A673 (cell line): ENCODE data around the gene ROR2. TPM values are rescaled to one million over a fixed set of nuclear protein-coding genes. Genes with fewer than 3 reads are reported as not detected.

ENCODE experiments used
- BruUV-seq: library from RNA; stranded (reverse); fragments of 400-500 nt; replicated peaks from 2 replicates; lab custom pipeline; 2021; lab: Mats Ljungman, UMichigan
- CTCF ChIA-PET: fragments of 300-600 bp; sonication (Branson Sonifier 250); formaldehyde crosslinking; loops from one replicate; lab custom pipeline; 2022; ENCODE audit warnings: antibody characterized with exemption; lab: Charles Lee
- POLR2A ChIA-PET: fragments of 300-600 bp; sonication (Branson Sonifier 250); formaldehyde crosslinking; loops from one replicate; lab custom pipeline; 2022; ENCODE audit warnings: antibody characterized with exemption; ENCODE audit not compliant: low non-redundant PET; lab: Charles Lee
- DNase-seq: peaks from one replicate; pipeline ENCODE4 v3.0.0-alpha.2; 2015; ENCODE audit warnings: low spot score
- H3K27ac ChIP-seq: fragments of 200-600 bp; sonication (generic); 2 replicates; pipeline ENCODE4 v1.5.1; 2016; ENCODE audit warnings: mixed run types, low read depth, mild to moderate bottlenecking, mixed read lengths, antibody characterized with exemption, low read length; ENCODE audit not compliant: poor library complexity, severe bottlenecking
- H3K27me3 ChIP-seq: fragments of 200-600 bp; sonication (generic); replicated peaks from 2 replicates; pipeline ENCODE4 v1.6.1; 2017; ENCODE audit warnings: mixed run types, low read depth, mild to moderate bottlenecking, mixed read lengths, antibody characterized with exemption, low read length; ENCODE audit not compliant: insufficient read depth, poor library complexity
- H3K36me3 ChIP-seq: fragments of 200-600 bp; sonication (generic); 2 replicates; pipeline ENCODE4 v1.6.1; 2016; ENCODE audit warnings: mixed run types, mild to moderate bottlenecking, mixed read lengths, antibody characterized with exemption, low read length; ENCODE audit not compliant: insufficient read depth, poor library complexity, severe bottlenecking
- H3K4me1 ChIP-seq: fragments of 200-600 bp; sonication (generic); 2 replicates; pipeline ENCODE4 v1.6.1; 2017; ENCODE audit warnings: mixed run types, mild to moderate bottlenecking, mixed read lengths, antibody characterized with exemption, low read length; ENCODE audit not compliant: insufficient read depth, poor library complexity, severe bottlenecking
- H3K4me3 ChIP-seq: fragments of 200-600 bp; sonication (generic); 2 replicates; pipeline ENCODE4 v1.5.1; 2016; ENCODE audit warnings: low read depth, mixed run types, mild to moderate bottlenecking, mixed read lengths, low read length; ENCODE audit not compliant: poor library complexity, severe bottlenecking
- H3K9me3 ChIP-seq: fragments of 200-600 bp; sonication (generic); 2 replicates; pipeline ENCODE4 v1.6.1; 2016; ENCODE audit warnings: mixed run types, low read depth, mild to moderate bottlenecking, mixed read lengths, antibody characterized with exemption, low read length; ENCODE audit not compliant: poor library complexity, severe bottlenecking
- CTCF ChIP-seq: fragments of 300-800, 200-600 bp; sonication (generic); conservative IDR thresholded peaks from 2 replicates; pipeline ENCODE4 v1.5.1; 2017; ENCODE audit warnings: low read depth, mild to moderate bottlenecking, antibody characterized with exemption, low read length, moderate library complexity, mixed read lengths
- EZH2 ChIP-seq: fragments of 200-600 bp; sonication (generic); IDR thresholded peaks from 2 replicates; pipeline ENCODE4 v1.6.1; 2017; ENCODE audit warnings: borderline replicate concordance, low read depth, mild to moderate bottlenecking, mixed read lengths, antibody characterized with exemption, low read length; ENCODE audit not compliant: poor library complexity, severe bottlenecking
- intact Hi-C: fragments of 100-400 bp; cut with micrococcal nuclease; formaldehyde crosslinking; loops from one replicate; pipeline ENCODE4 v1.10.0; 2022; ENCODE audit not compliant: unreplicated experiment
- total RNA-seq: library from RNA; stranded (reverse); gene quantifications from 2 replicates; pipeline ENCODE4 v1.2.3, GENCODE V29; 2021

ROR2 gene
- total RNA-seq, 1 experiment from 2014 or later, result 12.3 TPM

- intact Hi-C loops, result no loop called here
- no peaks in the 10 kb centered on the region for H3K27me3 ChIP-seq
- H3K4me1 ChIP-seq, result no peaks in the 10 kb centered on the region
- ChIA-PET POLR2A (no interaction called here), CTCF (no interaction called here)
- no peak overlapping the region for H3K4me3 ChIP-seq
- H3K27ac ChIP-seq, result no peak overlapping the region
- BruUV-seq, result no TSS peak
- no peaks in the 10 kb centered on the region for H3K36me3 ChIP-seq
- TF ChIP-seq EZH2 (no peak), CTCF (no peak)
- no peaks in the 10 kb centered on the region for H3K9me3 ChIP-seq
- no peak for DNase-seq
Observed at GRCh38 chr9:91723420-91724067, 226.5 kb downstream of the ROR2 start.

GRCh38 chr9:91720751-91721705 lies 229.0 kb downstream of the ROR2 start:
- H3K27ac ChIP-seq, result no peak overlapping the region
- intact Hi-C loops, result no loop called here
- BruUV-seq, result no TSS peak
- no peaks in the 10 kb centered on the region for H3K4me1 ChIP-seq
- peaks cover 5% of the 10 kb centered on the region for H3K9me3 ChIP-seq
- ChIA-PET POLR2A (interaction anchor here (0.6 kb wide), 1 partner anchor 71 kb away, joined by 13 read pairs; no protein-coding TSS in a partner anchor), CTCF (no interaction called here)
- H3K36me3 ChIP-seq, result no peaks in the 10 kb centered on the region
- H3K4me3 ChIP-seq, result no peak overlapping the region
- TF ChIP-seq CTCF (no peak), EZH2 (no peak)
- no peak for DNase-seq
- no peaks in the 10 kb centered on the region for H3K27me3 ChIP-seq

- Histone ChIP-seq H3K9me3 (peaks cover 5% of the 10 kb centered on the region), H3K36me3 (no peaks in the 10 kb centered on the region), H3K27ac (no peak overlapping the region), H3K4me3 (no peak overlapping the region), H3K27me3 (no peaks in the 10 kb centered on the region), H3K4me1 (no peaks in the 10 kb centered on the region)
- no peak for DNase-seq
- ChIA-PET CTCF (no interaction called here), POLR2A (interaction anchor here (0.6 kb wide), 1 partner anchor 71 kb away, joined by 13 read pairs; no protein-coding TSS in a partner anchor)
- intact Hi-C loops, result no loop called here
- no TSS peak for BruUV-seq
- TF ChIP-seq EZH2 (no peak), CTCF (no peak)
Observed at GRCh38 chr9:91720313-91720712, 229.7 kb downstream of the ROR2 start.
